HEK293 (cell line): ENCODE measurements around the gene SLC25A39.

ENCODE experiments used
- CTCF ChIA-PET: fragments of 350-600 bp; formaldehyde crosslinking; extraction: SDS; loops from one replicate; lab custom pipeline; 2021; ENCODE audit warnings: antibody characterized with exemption; lab: Yijun Ruan, JAX
- POLR2A ChIA-PET: fragments of 300-600 bp; formaldehyde crosslinking; extraction: SDS; loops from one replicate; lab custom pipeline; 2020; ENCODE audit warnings: antibody characterized with exemption, inconsistent platforms; lab: Yijun Ruan, JAX
- H3K27ac ChIP-seq: fragments of 200-500 bp; sonication (Bioruptor generic); 2 replicates; pipeline ENCODE4 v1.5.1; 2014; ENCODE audit warnings: low read depth, low read length, control low read depth, inconsistent platforms; ENCODE audit errors: extremely low read depth
- H3K36me3 ChIP-seq, 2 experiments: fragments of 200-500 bp in 1 of 2; sonication (Bioruptor generic) in 1 of 2; 1 replicate in 1 of 2; 2 replicates in 1 of 2; pipeline ENCODE4 v1.5.1; 2014 to 2017; ENCODE audit warnings: inconsistent platforms in 2 of 2, low read length in 2 of 2; ENCODE audit not compliant: control insufficient read depth in 2 of 2, insufficient read depth in 1 of 2
- H3K4me1 ChIP-seq: fragments of 200-500 bp; sonication (Bioruptor generic); 2 replicates; pipeline ENCODE4 v1.5.1; 2014; ENCODE audit warnings: mild to moderate bottlenecking, low read length, inconsistent platforms; ENCODE audit not compliant: control insufficient read depth, insufficient read depth
- H3K4me3 ChIP-seq: 2 replicates; pipeline ENCODE4 v1.5.1; 2011; ENCODE audit warnings: low read depth, mild to moderate bottlenecking, control low read depth, low read length, moderate library complexity
- H3K9me3 ChIP-seq: fragments of 200-500 bp; sonication (Bioruptor generic); 2 replicates; pipeline ENCODE4 v1.5.1; 2014; ENCODE audit warnings: low read depth, low read length, inconsistent platforms; ENCODE audit not compliant: control insufficient read depth, insufficient read depth
- GLIS1 ChIP-seq: fragments of 450-650 bp; formaldehyde crosslinking; IDR thresholded peaks from 2 replicates; pipeline ENCODE4 v1.5.1; 2016; ENCODE audit warnings: missing biosample characterization, missing genetic modification characterization
- KLF7 ChIP-seq: fragments of 450-650 bp; formaldehyde crosslinking; IDR thresholded peaks from 2 replicates; pipeline ENCODE4 v1.5.1; 2016; ENCODE audit warnings: missing biosample characterization, missing genetic modification characterization, borderline replicate concordance
- SCRT2 ChIP-seq: fragments of 450-650 bp; formaldehyde crosslinking; IDR thresholded peaks from 2 replicates; pipeline ENCODE4 v1.5.1; 2016; ENCODE audit warnings: missing biosample characterization, missing genetic modification characterization
- ZBTB48 ChIP-seq: fragments of 450-650 bp; formaldehyde crosslinking; IDR thresholded peaks from 2 replicates; pipeline ENCODE4 v1.5.1; 2016; ENCODE audit warnings: missing biosample characterization, missing genetic modification characterization
- ZNF112 ChIP-seq: fragments of 450-650 bp; formaldehyde crosslinking; IDR thresholded peaks from 2 replicates; pipeline ENCODE4 v1.5.0; 2017; ENCODE audit warnings: missing biosample characterization, missing genetic modification characterization
- ZNF133 ChIP-seq: fragments of 450-650 bp; formaldehyde crosslinking; IDR thresholded peaks from 2 replicates; pipeline ENCODE4 v1.5.1; 2016; ENCODE audit warnings: missing biosample characterization, missing genetic modification characterization
- ZNF184 ChIP-seq: fragments of 450-650 bp; IDR thresholded peaks from 2 replicates; pipeline ENCODE4 v1.5.1; 2018; ENCODE audit warnings: missing biosample characterization, mild to moderate bottlenecking, missing genetic modification characterization
- ZNF211 ChIP-seq: fragments of 450-650 bp; formaldehyde crosslinking; IDR thresholded peaks from 2 replicates; pipeline ENCODE4 v1.5.1; 2016; ENCODE audit warnings: low read depth, missing biosample characterization, missing genetic modification characterization
- ZNF239 ChIP-seq: fragments of 450-650 bp; formaldehyde crosslinking; IDR thresholded peaks from 2 replicates; pipeline ENCODE4 v1.5.1; 2016; ENCODE audit warnings: missing biosample characterization, missing genetic modification characterization
- ZNF473 ChIP-seq: fragments of 450-650 bp; formaldehyde crosslinking; IDR thresholded peaks from 2 replicates; pipeline ENCODE4 v1.5.1; 2017; ENCODE audit warnings: missing biosample characterization, missing genetic modification characterization
- ZNF670 ChIP-seq: fragments of 450-650 bp; formaldehyde crosslinking; IDR thresholded peaks from 2 replicates; pipeline ENCODE4 v1.5.1; 2016; ENCODE audit warnings: missing biosample characterization, missing genetic modification characterization, low read depth
- TF ChIP-seq, protein P1 (sequence below): fragments of 450-650 bp; formaldehyde crosslinking; IDR thresholded peaks from 2 replicates; pipeline ENCODE4 v1.5.1; 2016; ENCODE audit warnings: missing biosample characterization, missing genetic modification characterization, borderline replicate concordance
- TF ChIP-seq, protein P2 (sequence below): fragments of 450-650 bp; formaldehyde crosslinking; IDR thresholded peaks from 2 replicates; pipeline ENCODE4 v1.5.1; 2017; ENCODE audit warnings: missing biosample characterization, missing genetic modification characterization
- TF ChIP-seq, protein P3 (sequence below): fragments of 450-650 bp; IDR thresholded peaks from 2 replicates; pipeline ENCODE4 v1.5.1; 2018; ENCODE audit warnings: missing biosample characterization, missing genetic modification characterization
- TF ChIP-seq, protein P4 (sequence below): fragments of 450-650 bp; formaldehyde crosslinking; IDR thresholded peaks from 2 replicates; pipeline ENCODE4 v1.5.1; 2017; ENCODE audit warnings: missing biosample characterization, missing genetic modification characterization
- TF ChIP-seq, protein P5 (sequence below): fragments of 450-650 bp; formaldehyde crosslinking; IDR thresholded peaks from 2 replicates; pipeline ENCODE4 v1.5.1; 2017; ENCODE audit warnings: missing biosample characterization, missing genetic modification characterization
- TF ChIP-seq, protein P6 (sequence below): fragments of 450-650 bp; formaldehyde crosslinking; IDR thresholded peaks from 2 replicates; pipeline ENCODE4 v1.5.1; 2016; ENCODE audit warnings: missing biosample characterization, missing genetic modification characterization
- TF ChIP-seq, protein P7 (sequence below): fragments of 450-650 bp; formaldehyde crosslinking; IDR thresholded peaks from 2 replicates; pipeline ENCODE4 v1.5.1; 2016; ENCODE audit warnings: missing biosample characterization, missing genetic modification characterization, low read depth
- TF ChIP-seq, protein P8 (sequence below): fragments of 450-650 bp; formaldehyde crosslinking; IDR thresholded peaks from 2 replicates; pipeline ENCODE4 v1.5.1; 2016; ENCODE audit warnings: missing biosample characterization, missing genetic modification characterization

The SLC25A39 gene, protein sequence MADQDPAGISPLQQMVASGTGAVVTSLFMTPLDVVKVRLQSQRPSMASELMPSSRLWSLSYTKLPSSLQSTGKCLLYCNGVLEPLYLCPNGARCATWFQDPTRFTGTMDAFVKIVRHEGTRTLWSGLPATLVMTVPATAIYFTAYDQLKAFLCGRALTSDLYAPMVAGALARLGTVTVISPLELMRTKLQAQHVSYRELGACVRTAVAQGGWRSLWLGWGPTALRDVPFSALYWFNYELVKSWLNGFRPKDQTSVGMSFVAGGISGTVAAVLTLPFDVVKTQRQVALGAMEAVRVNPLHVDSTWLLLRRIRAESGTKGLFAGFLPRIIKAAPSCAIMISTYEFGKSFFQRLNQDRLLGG

DNA sequence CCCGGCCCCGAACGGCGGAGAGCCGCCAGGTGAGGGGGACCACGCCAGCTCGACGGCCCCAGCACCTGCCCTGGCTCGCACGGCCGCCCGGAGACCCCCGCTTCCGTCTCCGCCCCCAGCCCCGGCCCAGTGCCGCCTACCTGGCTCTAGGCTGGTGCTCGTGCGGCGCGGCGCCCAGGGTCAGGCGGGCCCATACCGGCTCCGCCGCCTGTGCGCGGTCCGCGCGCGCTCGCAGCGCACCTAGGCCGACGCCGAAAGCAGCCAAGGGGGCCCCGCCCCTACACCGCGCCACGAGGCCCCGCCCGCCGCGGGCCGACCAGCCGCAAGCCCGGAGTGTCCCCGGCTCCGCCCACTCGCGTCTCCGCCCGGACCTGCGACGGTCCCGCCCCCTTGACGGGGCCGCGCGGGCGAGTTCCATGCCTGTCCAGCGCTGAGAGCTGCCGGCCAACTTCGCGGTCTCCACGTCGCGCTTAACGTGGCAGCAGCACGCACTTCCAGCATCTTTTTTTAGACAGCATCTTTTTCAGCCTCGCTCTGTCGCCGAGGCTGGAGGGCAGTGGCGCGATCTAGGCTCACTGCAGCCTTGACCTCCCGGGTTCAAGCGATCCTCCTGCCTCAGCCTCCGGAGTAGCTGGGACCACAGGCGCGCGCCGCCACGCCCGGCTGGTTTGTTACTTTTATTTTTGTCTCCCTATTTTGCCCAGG, at the start of gene SLC25A39:
Gene SLC25A39, minus strand, starts transcription at position 253 of the 705 bp plus-strand sequence. CDS start 1,261 bp downstream, outside the sequence.
- POLR2A ChIA-PET, result interaction anchor here (0.5 to 2.4 kb wide), 14 partner anchors 10 to 1850 kb away, joined by 3 to 11 read pairs (median 4); partner anchors contain the start of genes TMUB2 and UBTF
- Histone ChIP-seq H3K27ac (peak within 1 kb of the TSS; percentile 56; the same call in 1 of the 2 replicates), H3K9me3 (no peaks in the 10 kb centered on the region), H3K4me3 (peak within 1 kb of the TSS; percentile 88), H3K36me3 (peaks cover 3 to 30% of the 10 kb centered on the region in 2 experiments; a peak in 2 of 3 replicates), H3K4me1 (0 out of 2 replicates have a peak, but pooled peaks cover 3% of the 10 kb centered on the region)
- CTCF ChIA-PET, result interaction anchor here (0.5 to 1.8 kb wide), 9 partner anchors 14 to 1295 kb away, joined by 3 to 7 read pairs (median 3); partner anchors contain the start of gene GRN
- TF ChIP-seq ZBTB48 (tag by site-specific recombination) (no peak), ZNF112 (tag by site-specific recombination) (no peak), ZNF184 (tag by site-specific recombination) (0 out of 2 replicates have a peak, but pooled peaks have one; percentile 26), ZNF133 (tag by site-specific recombination) (no peak), GLIS1 (tag by site-specific recombination) (no peak), ZNF211 (tag by site-specific recombination) (no peak), ZNF239 (tag by site-specific recombination) (no peak), ZNF670 (tag by site-specific recombination) (no peak), SCRT2 (tag by site-specific recombination) (no peak), KLF7 (tag by site-specific recombination) (no peak; the same call in 1 of the 2 replicates), ZNF473 (no peak)
- TF ChIP-seq, protein P1, sequence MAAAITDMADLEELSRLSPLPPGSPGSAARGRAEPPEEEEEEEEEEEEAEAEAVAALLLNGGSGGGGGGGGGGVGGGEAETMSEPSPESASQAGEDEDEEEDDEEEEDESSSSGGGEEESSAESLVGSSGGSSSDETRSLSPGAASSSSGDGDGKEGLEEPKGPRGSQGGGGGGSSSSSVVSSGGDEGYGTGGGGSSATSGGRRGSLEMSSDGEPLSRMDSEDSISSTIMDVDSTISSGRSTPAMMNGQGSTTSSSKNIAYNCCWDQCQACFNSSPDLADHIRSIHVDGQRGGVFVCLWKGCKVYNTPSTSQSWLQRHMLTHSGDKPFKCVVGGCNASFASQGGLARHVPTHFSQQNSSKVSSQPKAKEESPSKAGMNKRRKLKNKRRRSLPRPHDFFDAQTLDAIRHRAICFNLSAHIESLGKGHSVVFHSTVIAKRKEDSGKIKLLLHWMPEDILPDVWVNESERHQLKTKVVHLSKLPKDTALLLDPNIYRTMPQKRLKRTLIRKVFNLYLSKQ, result no peak
- TF ChIP-seq, protein P2, sequence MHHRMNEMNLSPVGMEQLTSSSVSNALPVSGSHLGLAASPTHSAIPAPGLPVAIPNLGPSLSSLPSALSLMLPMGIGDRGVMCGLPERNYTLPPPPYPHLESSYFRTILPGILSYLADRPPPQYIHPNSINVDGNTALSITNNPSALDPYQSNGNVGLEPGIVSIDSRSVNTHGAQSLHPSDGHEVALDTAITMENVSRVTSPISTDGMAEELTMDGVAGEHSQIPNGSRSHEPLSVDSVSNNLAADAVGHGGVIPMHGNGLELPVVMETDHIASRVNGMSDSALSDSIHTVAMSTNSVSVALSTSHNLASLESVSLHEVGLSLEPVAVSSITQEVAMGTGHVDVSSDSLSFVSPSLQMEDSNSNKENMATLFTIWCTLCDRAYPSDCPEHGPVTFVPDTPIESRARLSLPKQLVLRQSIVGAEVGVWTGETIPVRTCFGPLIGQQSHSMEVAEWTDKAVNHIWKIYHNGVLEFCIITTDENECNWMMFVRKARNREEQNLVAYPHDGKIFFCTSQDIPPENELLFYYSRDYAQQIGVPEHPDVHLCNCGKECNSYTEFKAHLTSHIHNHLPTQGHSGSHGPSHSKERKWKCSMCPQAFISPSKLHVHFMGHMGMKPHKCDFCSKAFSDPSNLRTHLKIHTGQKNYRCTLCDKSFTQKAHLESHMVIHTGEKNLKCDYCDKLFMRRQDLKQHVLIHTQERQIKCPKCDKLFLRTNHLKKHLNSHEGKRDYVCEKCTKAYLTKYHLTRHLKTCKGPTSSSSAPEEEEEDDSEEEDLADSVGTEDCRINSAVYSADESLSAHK, result no peak
- TF ChIP-seq, protein P3, sequence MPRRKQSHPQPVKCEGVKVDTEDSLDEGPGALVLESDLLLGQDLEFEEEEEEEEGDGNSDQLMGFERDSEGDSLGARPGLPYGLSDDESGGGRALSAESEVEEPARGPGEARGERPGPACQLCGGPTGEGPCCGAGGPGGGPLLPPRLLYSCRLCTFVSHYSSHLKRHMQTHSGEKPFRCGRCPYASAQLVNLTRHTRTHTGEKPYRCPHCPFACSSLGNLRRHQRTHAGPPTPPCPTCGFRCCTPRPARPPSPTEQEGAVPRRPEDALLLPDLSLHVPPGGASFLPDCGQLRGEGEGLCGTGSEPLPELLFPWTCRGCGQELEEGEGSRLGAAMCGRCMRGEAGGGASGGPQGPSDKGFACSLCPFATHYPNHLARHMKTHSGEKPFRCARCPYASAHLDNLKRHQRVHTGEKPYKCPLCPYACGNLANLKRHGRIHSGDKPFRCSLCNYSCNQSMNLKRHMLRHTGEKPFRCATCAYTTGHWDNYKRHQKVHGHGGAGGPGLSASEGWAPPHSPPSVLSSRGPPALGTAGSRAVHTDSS, result peak; percentile 41; the same call in 1 of the 2 replicates
- TF ChIP-seq, protein P4, sequence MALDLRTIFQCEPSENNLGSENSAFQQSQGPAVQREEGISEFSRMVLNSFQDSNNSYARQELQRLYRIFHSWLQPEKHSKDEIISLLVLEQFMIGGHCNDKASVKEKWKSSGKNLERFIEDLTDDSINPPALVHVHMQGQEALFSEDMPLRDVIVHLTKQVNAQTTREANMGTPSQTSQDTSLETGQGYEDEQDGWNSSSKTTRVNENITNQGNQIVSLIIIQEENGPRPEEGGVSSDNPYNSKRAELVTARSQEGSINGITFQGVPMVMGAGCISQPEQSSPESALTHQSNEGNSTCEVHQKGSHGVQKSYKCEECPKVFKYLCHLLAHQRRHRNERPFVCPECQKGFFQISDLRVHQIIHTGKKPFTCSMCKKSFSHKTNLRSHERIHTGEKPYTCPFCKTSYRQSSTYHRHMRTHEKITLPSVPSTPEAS (tag by site-specific recombination), result no peak
- TF ChIP-seq, protein P5, sequence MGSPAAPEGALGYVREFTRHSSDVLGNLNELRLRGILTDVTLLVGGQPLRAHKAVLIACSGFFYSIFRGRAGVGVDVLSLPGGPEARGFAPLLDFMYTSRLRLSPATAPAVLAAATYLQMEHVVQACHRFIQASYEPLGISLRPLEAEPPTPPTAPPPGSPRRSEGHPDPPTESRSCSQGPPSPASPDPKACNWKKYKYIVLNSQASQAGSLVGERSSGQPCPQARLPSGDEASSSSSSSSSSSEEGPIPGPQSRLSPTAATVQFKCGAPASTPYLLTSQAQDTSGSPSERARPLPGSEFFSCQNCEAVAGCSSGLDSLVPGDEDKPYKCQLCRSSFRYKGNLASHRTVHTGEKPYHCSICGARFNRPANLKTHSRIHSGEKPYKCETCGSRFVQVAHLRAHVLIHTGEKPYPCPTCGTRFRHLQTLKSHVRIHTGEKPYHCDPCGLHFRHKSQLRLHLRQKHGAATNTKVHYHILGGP (tag by site-specific recombination), result no peak
- TF ChIP-seq, protein P6, sequence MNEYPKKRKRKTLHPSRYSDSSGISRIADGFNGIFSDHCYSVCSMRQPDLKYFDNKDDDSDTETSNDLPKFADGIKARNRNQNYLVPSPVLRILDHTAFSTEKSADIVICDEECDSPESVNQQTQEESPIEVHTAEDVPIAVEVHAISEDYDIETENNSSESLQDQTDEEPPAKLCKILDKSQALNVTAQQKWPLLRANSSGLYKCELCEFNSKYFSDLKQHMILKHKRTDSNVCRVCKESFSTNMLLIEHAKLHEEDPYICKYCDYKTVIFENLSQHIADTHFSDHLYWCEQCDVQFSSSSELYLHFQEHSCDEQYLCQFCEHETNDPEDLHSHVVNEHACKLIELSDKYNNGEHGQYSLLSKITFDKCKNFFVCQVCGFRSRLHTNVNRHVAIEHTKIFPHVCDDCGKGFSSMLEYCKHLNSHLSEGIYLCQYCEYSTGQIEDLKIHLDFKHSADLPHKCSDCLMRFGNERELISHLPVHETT, result no peak
- TF ChIP-seq, protein P7, sequence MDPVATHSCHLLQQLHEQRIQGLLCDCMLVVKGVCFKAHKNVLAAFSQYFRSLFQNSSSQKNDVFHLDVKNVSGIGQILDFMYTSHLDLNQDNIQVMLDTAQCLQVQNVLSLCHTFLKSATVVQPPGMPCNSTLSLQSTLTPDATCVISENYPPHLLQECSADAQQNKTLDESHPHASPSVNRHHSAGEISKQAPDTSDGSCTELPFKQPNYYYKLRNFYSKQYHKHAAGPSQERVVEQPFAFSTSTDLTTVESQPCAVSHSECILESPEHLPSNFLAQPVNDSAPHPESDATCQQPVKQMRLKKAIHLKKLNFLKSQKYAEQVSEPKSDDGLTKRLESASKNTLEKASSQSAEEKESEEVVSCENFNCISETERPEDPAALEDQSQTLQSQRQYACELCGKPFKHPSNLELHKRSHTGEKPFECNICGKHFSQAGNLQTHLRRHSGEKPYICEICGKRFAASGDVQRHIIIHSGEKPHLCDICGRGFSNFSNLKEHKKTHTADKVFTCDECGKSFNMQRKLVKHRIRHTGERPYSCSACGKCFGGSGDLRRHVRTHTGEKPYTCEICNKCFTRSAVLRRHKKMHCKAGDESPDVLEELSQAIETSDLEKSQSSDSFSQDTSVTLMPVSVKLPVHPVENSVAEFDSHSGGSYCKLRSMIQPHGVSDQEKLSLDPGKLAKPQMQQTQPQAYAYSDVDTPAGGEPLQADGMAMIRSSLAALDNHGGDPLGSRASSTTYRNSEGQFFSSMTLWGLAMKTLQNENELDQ, result no peak
- TF ChIP-seq, protein P8, sequence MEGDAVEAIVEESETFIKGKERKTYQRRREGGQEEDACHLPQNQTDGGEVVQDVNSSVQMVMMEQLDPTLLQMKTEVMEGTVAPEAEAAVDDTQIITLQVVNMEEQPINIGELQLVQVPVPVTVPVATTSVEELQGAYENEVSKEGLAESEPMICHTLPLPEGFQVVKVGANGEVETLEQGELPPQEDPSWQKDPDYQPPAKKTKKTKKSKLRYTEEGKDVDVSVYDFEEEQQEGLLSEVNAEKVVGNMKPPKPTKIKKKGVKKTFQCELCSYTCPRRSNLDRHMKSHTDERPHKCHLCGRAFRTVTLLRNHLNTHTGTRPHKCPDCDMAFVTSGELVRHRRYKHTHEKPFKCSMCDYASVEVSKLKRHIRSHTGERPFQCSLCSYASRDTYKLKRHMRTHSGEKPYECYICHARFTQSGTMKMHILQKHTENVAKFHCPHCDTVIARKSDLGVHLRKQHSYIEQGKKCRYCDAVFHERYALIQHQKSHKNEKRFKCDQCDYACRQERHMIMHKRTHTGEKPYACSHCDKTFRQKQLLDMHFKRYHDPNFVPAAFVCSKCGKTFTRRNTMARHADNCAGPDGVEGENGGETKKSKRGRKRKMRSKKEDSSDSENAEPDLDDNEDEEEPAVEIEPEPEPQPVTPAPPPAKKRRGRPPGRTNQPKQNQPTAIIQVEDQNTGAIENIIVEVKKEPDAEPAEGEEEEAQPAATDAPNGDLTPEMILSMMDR (tag by site-specific recombination), result no peak
